Esophagus squamous epithelium (tissue), 5 donors: ENCODE data around the gene RARA. TPM values are rescaled to one million over a fixed set of nuclear protein-coding genes. Genes with fewer than 3 reads are reported as not detected.

Experiments used
- DNase-seq: peaks from one replicate; lab custom pipeline; 2025; lab: John Stamatoyannopoulos, UW
- H3K27ac ChIP-seq, 4 donors: fragments of 200-600 bp; sonication (generic); one replicate each; pipeline ENCODE4 v1.5.1; 2016 to 2019; ENCODE audit warnings: mild to moderate bottlenecking in 1 of 4
- H3K27me3 ChIP-seq, 4 donors: fragments of 200-600 bp; sonication (generic); 1 replicate in 3 of 4; 2 replicates in 1 of 4; pipeline versions ENCODE4 v1.5.1 to v1.6.0; 2017 to 2021; ENCODE audit warnings: antibody characterized with exemption in 1 of 4
- H3K36me3 ChIP-seq, 3 donors: fragments of 200-600 bp; sonication (generic); one replicate each; pipeline ENCODE4 v1.5.1; 2016 to 2019
- H3K4me1 ChIP-seq, 3 donors: fragments of 200-600 bp; sonication (generic); one replicate each; pipeline ENCODE4 v1.5.1; 2017 to 2019
- H3K4me3 ChIP-seq, 4 donors: fragments of 200-600 bp; sonication (generic); 1 replicate in 3 of 4; 2 replicates in 1 of 4; pipeline ENCODE4 v1.5.1; 2016 to 2019; ENCODE audit warnings: mild to moderate bottlenecking in 2 of 4, moderate library complexity in 1 of 4
- H3K9me3 ChIP-seq, 3 donors: fragments of 200-600 bp; sonication (generic); one replicate each; pipeline ENCODE4 v1.5.1; 2016 to 2019
- POLR2A ChIP-seq, 4 donors: fragments of 450-650 bp; IDR thresholded peaks; one replicate each; pipeline ENCODE4 v1.6.1; 2017; ENCODE audit warnings: antibody characterized with exemption in 4 of 4, mild to moderate bottlenecking in 4 of 4, moderate library complexity in 3 of 4
- WGBS, 2 donors: methylation state at CpG; one replicate each; pipeline ENCODE4 v1.1.5; 2018; 5-methylcytosine and 5-hydroxymethylcytosine counted together
- intact Hi-C: fragments of 100-400 bp; cut with DNase I; formaldehyde crosslinking; loops from one replicate; pipeline ENCODE4 v1.15.0; 2022
- total RNA-seq, 4 donors: library from RNA; depleted of rRNA; stranded (reverse); fragments of >200 nt; gene quantifications; one replicate each; pipeline ENCODE4 v1.1.0, GENCODE V29; 2016
- TF ChIP-seq, protein P1 (sequence below), 6 experiments: fragments of 450-650 bp in 4 of 6; fragments of 200-600 bp in 2 of 6; sonication (generic) in 2 of 6; IDR thresholded peaks; one replicate each; pipeline ENCODE4 v1.5.1; 2016 to 2019; ENCODE audit warnings: antibody characterized with exemption in 6 of 6, mild to moderate bottlenecking in 4 of 6, moderate library complexity in 4 of 6
- donor health status: DM: yes; HTN: yes; CAD: no.

RARA gene
- total RNA-seq, 4 donors from 2014 or later, result 6.7 to 14.2 (median 10.8) TPM

GRCh38 chr17:40344421-40345160, 35.6 kb downstream of the RARA start:
- DNase-seq, result no peak
- 33 to 37% methylated on average over 3 to 7 of the region's 7 CpGs for WGBS, 2 donors
- Histone ChIP-seq H3K27ac (peak overlapping the region; percentile 86 to 98 (median 94)), H3K4me1 (peaks cover 72 to 99% (median 73%) of the 10 kb centered on the region in 3 donors), H3K36me3 (peaks cover 0 to 4% (median 0%) of the 10 kb centered on the region in 3 donors), H3K9me3 (no peaks in the 10 kb centered on the region), H3K27me3 (no peaks in the 10 kb centered on the region), H3K4me3 (peak overlapping the region; percentile 22 to 84 (median 72))
- no peak for TF ChIP-seq POLR2A (IDR thresholded peaks at IDR 0.05)
- TF ChIP-seq, protein P1, sequence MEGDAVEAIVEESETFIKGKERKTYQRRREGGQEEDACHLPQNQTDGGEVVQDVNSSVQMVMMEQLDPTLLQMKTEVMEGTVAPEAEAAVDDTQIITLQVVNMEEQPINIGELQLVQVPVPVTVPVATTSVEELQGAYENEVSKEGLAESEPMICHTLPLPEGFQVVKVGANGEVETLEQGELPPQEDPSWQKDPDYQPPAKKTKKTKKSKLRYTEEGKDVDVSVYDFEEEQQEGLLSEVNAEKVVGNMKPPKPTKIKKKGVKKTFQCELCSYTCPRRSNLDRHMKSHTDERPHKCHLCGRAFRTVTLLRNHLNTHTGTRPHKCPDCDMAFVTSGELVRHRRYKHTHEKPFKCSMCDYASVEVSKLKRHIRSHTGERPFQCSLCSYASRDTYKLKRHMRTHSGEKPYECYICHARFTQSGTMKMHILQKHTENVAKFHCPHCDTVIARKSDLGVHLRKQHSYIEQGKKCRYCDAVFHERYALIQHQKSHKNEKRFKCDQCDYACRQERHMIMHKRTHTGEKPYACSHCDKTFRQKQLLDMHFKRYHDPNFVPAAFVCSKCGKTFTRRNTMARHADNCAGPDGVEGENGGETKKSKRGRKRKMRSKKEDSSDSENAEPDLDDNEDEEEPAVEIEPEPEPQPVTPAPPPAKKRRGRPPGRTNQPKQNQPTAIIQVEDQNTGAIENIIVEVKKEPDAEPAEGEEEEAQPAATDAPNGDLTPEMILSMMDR (IDR thresholded peaks at IDR 0.05), result no peak
- intact Hi-C loops, result no loop called here

DNA sequence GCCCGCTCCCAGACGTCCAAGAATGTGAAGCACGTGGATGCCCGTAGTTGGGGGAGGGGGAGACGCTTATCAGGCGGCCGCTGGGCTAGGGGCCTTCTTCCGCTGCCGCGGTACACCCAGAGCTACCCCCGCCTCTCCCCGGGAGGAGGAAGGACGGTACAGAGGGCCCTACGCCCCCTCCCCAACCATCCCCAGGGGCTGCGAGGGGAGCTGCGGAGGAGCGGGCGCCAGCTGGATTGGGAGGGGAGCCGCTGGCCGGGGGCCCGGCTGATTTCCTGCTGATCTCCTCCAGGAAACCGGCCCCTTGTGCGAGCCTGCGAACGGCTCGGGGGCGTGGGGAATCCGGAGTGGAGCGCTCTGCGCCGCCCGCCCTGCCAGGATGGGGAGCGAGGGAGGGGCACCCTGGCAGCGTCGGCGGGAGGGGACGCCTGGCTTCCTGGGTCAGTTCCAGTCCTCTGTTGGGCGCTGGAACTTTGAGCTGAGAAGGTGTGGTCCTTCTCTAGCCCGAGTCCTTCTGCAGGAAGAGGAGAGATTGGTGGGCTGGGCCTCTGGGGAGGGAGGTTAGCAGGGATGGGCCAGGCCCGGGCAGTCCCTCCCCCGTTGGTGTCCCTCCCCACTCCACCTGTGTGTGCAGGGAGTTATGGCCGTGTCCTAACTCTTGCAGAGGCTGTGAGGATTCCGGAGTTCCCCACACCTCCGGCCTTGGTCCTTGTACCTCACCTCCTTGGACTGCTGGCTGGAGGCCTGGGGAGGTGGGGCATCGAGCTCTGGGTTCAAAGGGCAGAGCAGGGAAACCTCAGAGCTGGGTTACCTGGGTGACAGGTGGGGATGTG, 36.4 kb downstream of the RARA start:
- H3K36me3 ChIP-seq, result peaks cover 0 to 5% (median 0%) of the 10 kb centered on the region in 3 donors
- DNase-seq, result no peak
- peak overlapping the region; percentile 86 to 98 (median 94) for H3K27ac ChIP-seq
- H3K4me3 ChIP-seq, result peak overlapping the region; percentile 22 to 84 (median 72)
- 0 to 1% methylated on average over 2 to 20 of the region's 45 CpGs for WGBS, 2 donors
- H3K9me3 ChIP-seq, result no peaks in the 10 kb centered on the region
- H3K27me3 ChIP-seq, result no peaks in the 10 kb centered on the region
- peaks cover 77 to 99% (median 81%) of the 10 kb centered on the region in 3 donors for H3K4me1 ChIP-seq
- TF ChIP-seq POLR2A (IDR thresholded peaks at IDR 0.05), result peak in 1 of 4 donors; percentile 39
- TF ChIP-seq, protein P1 (IDR thresholded peaks at IDR 0.05), result no peak
- intact Hi-C loops, result no loop called here

GRCh38 chr17:40345994-40346764, 37.2 kb downstream of the RARA start:
- H3K36me3 ChIP-seq, result peaks cover 0 to 7% (median 0%) of the 10 kb centered on the region in 3 donors
- intact Hi-C loops, result no loop called here
- H3K4me1 ChIP-seq, result peaks cover 75 to 99% (median 82%) of the 10 kb centered on the region in 3 donors

DNA sequence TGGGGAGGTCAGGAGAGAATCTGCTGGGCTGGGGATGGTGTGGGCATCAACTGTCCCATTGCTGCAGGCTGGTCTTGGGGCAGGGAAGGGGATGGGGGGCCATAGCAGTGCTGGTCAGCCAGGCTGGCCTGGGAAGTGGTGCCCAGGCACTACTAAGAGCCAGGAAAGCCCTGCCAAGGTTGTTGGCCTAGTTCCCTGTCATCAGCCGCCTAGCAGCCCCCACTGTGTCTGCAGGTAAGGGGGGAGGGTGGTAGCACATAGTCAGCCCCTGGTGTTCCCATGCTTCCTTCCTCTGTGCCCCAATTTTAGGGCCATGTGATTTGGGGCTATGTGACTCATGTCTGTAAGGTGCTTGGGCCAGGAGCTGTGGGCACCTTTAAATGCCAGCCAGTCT, 37.8 kb downstream of the RARA start:
- Histone ChIP-seq H3K27me3 (no peaks in the 10 kb centered on the region), H3K4me1 (peaks cover 75 to 99% (median 82%) of the 10 kb centered on the region in 3 donors), H3K9me3 (no peaks in the 10 kb centered on the region), H3K36me3 (peaks cover 0 to 13% (median 0%) of the 10 kb centered on the region in 3 donors), H3K27ac (peak overlapping the region; percentile 86 to 98 (median 94)), H3K4me3 (peak overlapping the region in 1 of 4 donors; percentile 84)
- no peak for TF ChIP-seq POLR2A (IDR thresholded peaks at IDR 0.05)
- TF ChIP-seq, protein P1 (IDR thresholded peaks at IDR 0.05), result no peak
- no peak for DNase-seq
- WGBS, 2 donors, result no CpG with 5 or more reads among the region's 1 CpG
- intact Hi-C loops, result no loop called here

More at GRCh38 chr17:40345994-40346764, 37.2 kb downstream of the RARA start:
- DNase-seq, result no peak
- Histone ChIP-seq H3K27ac (peak overlapping the region; percentile 86 to 98 (median 94)), H3K27me3 (no peaks in the 10 kb centered on the region), H3K4me3 (peak overlapping the region in 3 of 4 donors; percentile 71 to 84 (median 73)), H3K9me3 (no peaks in the 10 kb centered on the region)
- no peak for TF ChIP-seq POLR2A (IDR thresholded peaks at IDR 0.05)
- TF ChIP-seq, protein P1 (IDR thresholded peaks at IDR 0.05), result no peak
- WGBS, 2 donors, result 43 to 48% methylated on average over 7 to 8 of the region's 11 CpGs
